AML-193 (cell line): ENCODE results near the gene TCEAL1.

Experiments
- DNase-seq, 2 experiments: peaks; one replicate each; lab custom pipeline; 2025; lab: John Stamatoyannopoulos, UW

TCEAL1 gene

DNA sequence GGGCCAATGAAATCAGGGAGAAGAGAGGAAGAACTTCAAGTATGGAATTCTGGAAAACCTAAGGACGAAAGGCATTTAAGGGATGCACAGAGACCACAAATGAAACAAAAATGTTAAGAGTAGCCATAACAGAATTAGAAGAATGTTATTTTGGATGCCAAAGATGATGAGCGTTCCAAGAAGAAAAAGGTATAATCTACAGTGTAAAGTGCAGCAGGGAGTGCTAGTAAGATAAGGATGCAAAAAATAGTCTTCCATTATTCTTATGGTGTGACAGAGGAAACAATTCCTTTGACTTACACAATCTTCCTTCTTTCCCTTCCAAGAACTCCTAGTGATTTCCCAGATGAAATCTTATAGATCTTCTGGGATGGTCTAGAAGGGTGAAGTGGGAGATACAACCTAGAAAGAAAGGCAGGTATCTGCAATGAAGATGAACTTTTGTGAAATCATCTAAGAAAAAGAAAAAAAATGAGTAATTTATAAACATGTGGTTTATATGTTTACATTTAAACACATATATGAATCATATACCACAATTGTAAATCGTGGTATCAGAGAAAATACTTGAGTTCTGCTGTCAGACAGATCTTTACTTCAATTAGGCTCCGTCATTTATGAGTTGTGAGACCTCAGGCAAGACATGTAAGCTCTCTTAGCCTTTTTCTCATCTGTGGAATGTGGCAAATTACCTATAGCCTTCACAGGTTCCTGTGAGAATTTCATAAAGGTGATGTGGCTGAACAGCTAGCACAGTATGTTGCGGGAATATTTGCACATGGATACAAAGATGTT is 49.6 kb downstream of the TCEAL1 start:
- DNase-seq, result no peak
